ENCODE data around the gene MIDN.
"Not testable (repeated sequence)": the region's sequence is repeated elsewhere in the genome, so short reads cannot be mapped to it uniquely, and the experiment has no call there.

Gene MIDN

GRCh38 chr19:1248139-1248785 lies at the start of gene MIDN:
TSS of gene MIDN (plus strand) at chr19:1248583. CDS start at chr19:1250297, 1,714 bp downstream.
- DNase-seq = peak; percentile 65 to 67

DNA sequence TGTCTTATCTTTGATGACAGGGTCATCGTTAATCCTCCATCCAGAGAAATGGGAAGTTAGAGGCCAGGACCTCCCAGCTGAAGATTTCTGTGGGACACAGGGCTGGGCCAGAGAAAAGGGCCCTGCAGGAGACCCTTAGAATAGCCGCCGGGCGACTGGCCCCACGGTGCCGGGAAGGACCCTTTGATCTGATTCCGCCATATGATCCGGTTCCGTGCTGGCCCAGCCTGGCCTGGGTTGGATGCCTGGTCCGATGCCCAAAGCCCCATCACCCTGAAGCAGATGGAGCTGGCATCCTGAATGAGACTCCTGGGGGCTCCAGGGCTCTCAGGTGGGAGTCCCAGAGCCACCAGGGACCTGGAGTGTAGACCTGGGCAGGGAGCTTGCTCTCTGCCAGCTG lies 48.9 kb upstream of the MIDN start:
- DNase-seq = no peak

- DNase-seq = not testable (repeated sequence)
Observed at GRCh38 chr19:1200614-1201013, 47.8 kb upstream of the MIDN start.

- DNase-seq = peak; percentile 99
Observed at GRCh38 chr19:1205114-1206099, 43.0 kb upstream of the MIDN start, which contains the start of gene STK11. TSS of gene STK11 (plus strand) at chr19:1205778. CDS start at chr19:1206914, 1,136 bp downstream.

GRCh38 chr19:1206150-1206863 lies 42.1 kb upstream of the MIDN start:
- no peak for DNase-seq

DNA sequence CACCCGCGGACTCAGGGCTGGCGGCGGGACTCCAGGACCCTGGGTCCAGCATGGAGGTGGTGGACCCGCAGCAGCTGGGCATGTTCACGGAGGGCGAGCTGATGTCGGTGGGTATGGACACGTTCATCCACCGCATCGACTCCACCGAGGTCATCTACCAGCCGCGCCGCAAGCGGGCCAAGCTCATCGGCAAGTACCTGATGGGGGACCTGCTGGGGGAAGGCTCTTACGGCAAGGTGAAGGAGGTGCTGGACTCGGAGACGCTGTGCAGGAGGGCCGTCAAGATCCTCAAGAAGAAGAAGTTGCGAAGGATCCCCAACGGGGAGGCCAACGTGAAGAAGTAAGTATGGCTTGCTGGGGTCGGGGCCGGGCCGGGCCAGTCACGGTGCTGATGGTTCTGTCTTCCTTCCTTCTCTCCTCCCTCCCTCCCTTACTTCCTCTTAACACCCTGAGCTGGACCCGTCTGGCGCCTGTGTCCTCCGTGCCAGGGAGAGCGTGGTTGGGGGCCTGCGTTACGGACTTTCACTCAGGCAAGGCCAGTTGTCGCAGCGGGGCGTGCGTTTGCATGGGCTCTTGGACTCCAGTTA lies 41.4 kb upstream of the MIDN start:
- no peak for DNase-seq

GRCh38 chr19:1208830-1209229 lies 39.6 kb upstream of the MIDN start:
- DNase-seq = not testable (repeated sequence)

DNA sequence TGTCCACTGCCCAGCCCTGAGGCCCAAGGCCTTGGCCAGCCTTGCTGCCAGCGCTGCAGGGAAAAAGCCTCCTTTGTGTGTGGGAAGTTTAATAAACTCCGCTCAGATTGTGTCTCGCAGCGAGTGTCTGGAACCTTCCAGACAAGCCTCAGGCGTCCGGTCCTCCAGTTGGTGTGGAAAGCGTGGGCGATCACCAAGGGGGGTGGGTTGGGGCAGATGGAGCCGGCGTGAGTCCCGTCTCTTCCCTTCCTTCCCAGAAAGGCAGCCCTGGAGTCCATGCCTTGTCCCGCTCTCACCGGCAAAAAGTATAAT lies 38.2 kb upstream of the MIDN start:
- no peak for DNase-seq

- DNase-seq = no peak
Observed at GRCh38 chr19:1211494-1212234, 36.7 kb upstream of the MIDN start.

- DNase-seq = peak; percentile 33 to 53
Observed at GRCh38 chr19:1213391-1214286, 34.7 kb upstream of the MIDN start.

DNA sequence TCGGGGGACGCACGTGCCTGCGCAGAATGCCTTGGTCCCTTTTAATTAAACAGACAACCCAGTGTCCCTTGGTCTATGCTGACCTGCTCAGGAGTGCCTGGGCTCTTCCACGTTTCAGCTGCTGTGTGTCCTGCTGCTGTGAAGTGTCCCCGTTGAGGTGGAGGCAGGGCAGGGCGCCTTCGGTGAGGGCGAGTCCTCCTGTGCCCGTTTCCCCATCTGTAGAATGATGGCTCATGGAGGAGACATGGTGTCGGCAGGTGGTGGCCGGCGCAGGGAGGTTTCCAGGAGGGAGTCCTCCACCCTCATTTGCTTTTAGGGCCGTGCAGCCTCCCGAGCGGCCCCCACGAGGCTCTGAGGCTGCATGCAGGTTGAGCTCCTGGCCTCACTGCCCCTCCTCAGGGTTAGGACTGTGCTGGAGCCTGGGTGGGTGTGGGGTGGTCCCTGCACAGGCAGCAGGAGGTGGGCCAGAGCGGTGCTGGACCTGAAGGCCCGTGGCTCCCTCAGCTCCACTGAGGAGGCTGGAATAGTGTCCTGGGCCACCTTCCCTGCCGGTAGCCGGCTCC lies 34.0 kb upstream of the MIDN start:
- no peak for DNase-seq

DNA sequence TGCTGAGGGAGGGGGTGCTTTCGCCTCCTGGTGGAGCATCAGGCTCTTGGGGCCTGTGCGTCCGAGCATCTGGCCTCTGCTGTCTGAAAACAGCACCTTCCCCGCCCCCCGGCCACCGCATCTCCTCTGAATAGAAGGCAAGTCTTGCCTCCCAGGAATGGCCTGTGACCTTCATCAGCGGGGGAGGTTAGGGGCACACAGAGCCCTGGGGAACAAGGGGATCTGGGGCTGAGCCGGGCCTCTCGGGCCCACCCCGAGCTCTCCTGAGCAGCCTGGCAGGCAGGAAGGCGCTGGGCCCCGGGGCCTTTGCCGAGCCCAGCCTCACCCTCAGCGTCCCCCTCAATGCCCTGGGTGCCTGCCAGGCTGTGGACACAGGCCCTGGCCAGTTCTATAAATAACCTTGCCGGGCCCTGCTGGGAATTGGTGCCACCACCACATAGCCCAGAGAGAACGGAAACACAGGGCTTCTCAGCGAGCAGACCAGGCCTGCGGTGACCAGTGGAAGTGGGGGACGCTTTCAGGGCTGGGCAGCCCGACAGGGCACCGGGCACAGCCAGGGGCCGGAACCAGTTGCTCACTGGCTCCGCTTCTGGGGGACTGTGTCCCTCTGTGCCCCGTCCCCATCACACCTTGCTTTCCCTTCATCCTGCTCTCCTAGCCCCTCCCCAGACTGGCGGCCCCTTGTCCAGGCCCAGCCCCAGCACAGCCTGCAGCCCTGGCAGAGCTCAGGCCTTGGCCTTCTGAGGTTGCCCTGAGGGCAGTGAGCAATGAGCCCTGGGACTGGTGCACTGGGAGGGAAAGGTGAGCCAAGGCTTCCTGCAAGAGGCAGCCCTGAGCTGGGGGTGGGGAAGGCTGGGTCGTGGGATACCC lies 33.3 kb upstream of the MIDN start:
- DNase-seq = no peak

- DNase-seq = no peak
Observed at GRCh38 chr19:1216756-1217155, 31.6 kb upstream of the MIDN start.

GRCh38 chr19:1217366-1217765 lies 31.0 kb upstream of the MIDN start:
- no peak for DNase-seq

DNA sequence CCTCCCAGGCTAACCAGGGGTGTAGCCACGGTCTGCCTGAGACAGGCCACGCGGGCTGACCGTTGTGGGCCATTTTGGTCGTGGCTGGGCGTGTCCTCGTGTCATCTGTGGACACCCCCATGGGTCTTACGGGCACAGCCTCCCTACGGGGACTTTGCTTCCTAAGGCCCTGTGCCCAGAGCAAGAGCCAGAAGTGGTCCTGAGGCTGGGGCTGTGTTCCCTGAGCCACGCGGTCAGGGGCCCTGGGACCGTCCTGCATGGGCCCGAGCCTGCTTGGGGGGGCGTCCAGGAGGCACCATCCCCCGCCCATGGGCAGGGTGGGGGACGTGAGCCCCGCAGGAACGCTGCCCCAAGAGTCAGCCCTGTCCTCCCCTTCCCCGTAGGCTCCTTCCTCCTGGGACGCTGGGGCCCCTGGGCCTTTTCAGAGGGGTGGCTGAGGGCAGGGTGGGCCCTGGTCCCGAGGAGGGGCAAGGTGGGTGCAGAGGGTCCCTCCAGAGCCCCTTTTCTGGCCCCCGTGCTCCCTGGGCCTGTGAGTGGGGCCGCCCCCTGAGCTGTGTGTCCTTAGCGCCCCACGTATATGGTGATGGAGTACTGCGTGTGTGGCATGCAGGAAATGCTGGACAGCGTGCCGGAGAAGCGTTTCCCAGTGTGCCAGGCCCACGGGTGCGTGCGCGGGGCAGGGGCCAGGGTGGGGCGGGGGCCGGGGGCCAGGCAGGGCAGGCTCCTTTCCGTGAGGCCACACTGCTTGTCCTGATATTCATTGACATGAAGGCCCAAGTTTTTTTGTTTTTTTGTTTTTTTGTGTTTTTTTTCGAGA lies 29.4 kb upstream of the MIDN start:
- DNase-seq = no peak

- DNase-seq = no peak
Observed at GRCh38 chr19:1219786-1220476, 28.5 kb upstream of the MIDN start.

GRCh38 chr19:1220477-1220930 lies 27.9 kb upstream of the MIDN start:
- no peak for DNase-seq
